ENCODE results near the gene ADAMTSL2.

Gene ADAMTSL2

DNA sequence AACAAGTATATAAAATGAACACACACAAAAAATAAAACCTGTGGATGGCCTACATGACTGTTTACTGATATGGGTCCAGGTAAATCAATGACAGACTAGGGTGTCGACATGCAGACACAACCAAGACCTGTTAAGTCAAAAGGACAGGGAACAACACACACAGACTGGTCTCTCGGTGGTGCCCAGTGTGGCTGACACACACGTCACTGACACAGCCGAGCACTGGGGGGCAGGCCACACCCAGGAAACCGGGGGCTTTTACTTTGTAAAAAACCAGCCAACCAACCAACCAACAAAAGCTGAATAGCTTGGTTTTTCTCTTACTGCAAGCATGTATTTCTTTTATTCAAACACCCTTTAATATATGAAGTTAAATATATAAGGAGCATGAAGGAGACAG lies 69.7 kb downstream of the ADAMTSL2 start:
- H3K27ac ChIP-seq (replicated peaks; ENCODE audit: low read length), result no peak overlapping the region
- no peak overlapping the region for H2BK5ac ChIP-seq (ENCODE audit: low read length)
- peaks cover 0 to 1% of the 10 kb centered on the region in 2 donors for H3K36me3 ChIP-seq (replicated peaks in 1 of 2; ENCODE audit: control insufficient read depth in 2 of 2, insufficient read depth in 2 of 2, low read length in 2 of 2)
- no peaks in the 10 kb centered on the region for H3K4me1 ChIP-seq (ENCODE audit: control insufficient read depth in 2 of 2, insufficient read depth in 1 of 2, low read depth in 1 of 2, low read length in 2 of 2)
- no peak overlapping the region for H3K18ac ChIP-seq (ENCODE audit: low read length)
- no peak overlapping the region for H2BK12ac ChIP-seq (ENCODE audit: low read length)
- no peak overlapping the region for H3K4me2 ChIP-seq (ENCODE audit: insufficient read depth, low read length, poor library complexity, severe bottlenecking)
- H2AFZ ChIP-seq (ENCODE audit: low read length), result no peak overlapping the region
- no peak overlapping the region for H3K4ac ChIP-seq (ENCODE audit: low read length)
- peaks cover 0 to 8% of the 10 kb centered on the region in 2 donors for H3K9me3 ChIP-seq (replicated peaks in 1 of 2; ENCODE audit: control insufficient read depth in 2 of 2, insufficient read depth in 1 of 2, low read depth in 1 of 2, low read length in 2 of 2)
- H3K9ac ChIP-seq (ENCODE audit: low read depth, low read length, poor library complexity), result peak overlapping the region; percentile 72
- H2BK15ac ChIP-seq (ENCODE audit: low read length), result no peak overlapping the region
- H2AK5ac ChIP-seq (ENCODE audit: low read depth, low read length), result no peak overlapping the region
- peaks cover 0 to 52% (median 19%) of the 10 kb centered on the region in 3 experiments for H3K27me3 ChIP-seq (ENCODE audit: control insufficient read depth in 3 of 3, insufficient read depth in 3 of 3, low read depth in 1 of 3, low read length in 3 of 3)
- no peak overlapping the region for H3K14ac ChIP-seq (ENCODE audit: low read length)
- no peak overlapping the region for H3K4me3 ChIP-seq (ENCODE audit: low read length in 2 of 2)
- H2BK120ac ChIP-seq (ENCODE audit: low read depth, low read length), result no peak overlapping the region
- H3K23ac ChIP-seq (ENCODE audit: low read depth, low read length, poor library complexity), result no peak overlapping the region
- WGBS, 2 donors (ENCODE audit: extremely low coverage in 2 of 2, insufficient read length in 2 of 2, insufficient replicate concordance in 1 of 2), result no CpG with 5 or more reads among the region's 5 CpGs
- H4K8ac ChIP-seq (ENCODE audit: low read depth, low read length), result no peak overlapping the region
- peaks cover 2% of the 10 kb centered on the region for H3K79me1 ChIP-seq (ENCODE audit: low read depth, low read length)
- DNase-seq (ENCODE audit: low spot score), result no peak
- no peak overlapping the region for H4K91ac ChIP-seq (ENCODE audit: low read depth, low read length, poor library complexity)

DNA sequence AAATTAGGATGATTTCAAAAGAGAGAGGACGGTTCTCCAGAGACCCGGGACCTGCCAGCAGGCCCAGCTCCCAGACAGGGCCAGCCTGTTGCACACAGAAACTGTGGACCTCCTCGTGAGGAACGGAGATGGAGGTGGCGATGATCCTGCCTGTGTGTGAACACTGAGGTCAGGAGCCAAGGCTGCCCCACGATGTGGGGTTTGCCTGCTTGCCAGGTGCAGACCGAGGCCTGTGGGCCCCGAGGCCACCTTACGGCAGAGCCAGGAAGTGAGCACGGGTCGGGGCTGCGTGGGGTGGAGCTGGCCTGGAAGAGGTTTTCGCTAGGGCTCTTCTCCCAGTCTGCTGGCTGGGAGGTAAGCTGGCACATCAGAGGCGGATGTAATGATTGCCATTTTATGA lies 70.4 kb downstream of the ADAMTSL2 start:
- H2AFZ ChIP-seq (ENCODE audit: low read length), result no peak overlapping the region
- peak overlapping the region; percentile 97 for H2AK5ac ChIP-seq (ENCODE audit: low read depth, low read length)
- H3K9me3 ChIP-seq (replicated peaks in 1 of 2; ENCODE audit: control insufficient read depth in 2 of 2, insufficient read depth in 1 of 2, low read depth in 1 of 2, low read length in 2 of 2), result peaks cover 0 to 2% of the 10 kb centered on the region in 2 donors
- no peak overlapping the region for H3K27ac ChIP-seq (replicated peaks; ENCODE audit: low read length)
- H3K27me3 ChIP-seq (ENCODE audit: control insufficient read depth in 3 of 3, insufficient read depth in 3 of 3, low read depth in 1 of 3, low read length in 3 of 3), result peaks cover 0 to 57% (median 24%) of the 10 kb centered on the region in 3 experiments
- no peak overlapping the region for H4K91ac ChIP-seq (ENCODE audit: low read depth, low read length, poor library complexity)
- peak overlapping the region; percentile 30 for H3K9ac ChIP-seq (ENCODE audit: low read depth, low read length, poor library complexity)
- H3K4ac ChIP-seq (ENCODE audit: low read length), result no peak overlapping the region
- no peaks in the 10 kb centered on the region for H3K36me3 ChIP-seq (replicated peaks in 1 of 2; ENCODE audit: control insufficient read depth in 2 of 2, insufficient read depth in 2 of 2, low read length in 2 of 2)
- no peak overlapping the region for H2BK120ac ChIP-seq (ENCODE audit: low read depth, low read length)
- peak overlapping the region in 1 of 2 donors; percentile 6 for H3K4me3 ChIP-seq (ENCODE audit: low read length in 2 of 2)
- H2BK15ac ChIP-seq (ENCODE audit: low read length), result peak overlapping the region; percentile 41
- peaks cover 0 to 1% of the 10 kb centered on the region in 2 donors for H3K4me1 ChIP-seq (ENCODE audit: control insufficient read depth in 2 of 2, insufficient read depth in 1 of 2, low read depth in 1 of 2, low read length in 2 of 2)
- H4K8ac ChIP-seq (ENCODE audit: low read depth, low read length), result no peak overlapping the region
- DNase-seq (ENCODE audit: low spot score), result no peak
- H2BK5ac ChIP-seq (ENCODE audit: low read length), result no peak overlapping the region
- no peak overlapping the region for H3K14ac ChIP-seq (ENCODE audit: low read length)
- H3K18ac ChIP-seq (ENCODE audit: low read length), result peak overlapping the region; percentile 39
- peak overlapping the region; percentile 29 for H3K23ac ChIP-seq (ENCODE audit: low read depth, low read length, poor library complexity)
- peaks cover 2% of the 10 kb centered on the region for H3K79me1 ChIP-seq (ENCODE audit: low read depth, low read length)
- peak overlapping the region; percentile 96 for H2BK12ac ChIP-seq (ENCODE audit: low read length)
- no CpG with 5 or more reads among the region's 14 CpGs for WGBS, 2 donors (ENCODE audit: extremely low coverage in 2 of 2, insufficient read length in 2 of 2, insufficient replicate concordance in 1 of 2)
- H3K4me2 ChIP-seq (ENCODE audit: insufficient read depth, low read length, poor library complexity, severe bottlenecking), result no peak overlapping the region

DNA sequence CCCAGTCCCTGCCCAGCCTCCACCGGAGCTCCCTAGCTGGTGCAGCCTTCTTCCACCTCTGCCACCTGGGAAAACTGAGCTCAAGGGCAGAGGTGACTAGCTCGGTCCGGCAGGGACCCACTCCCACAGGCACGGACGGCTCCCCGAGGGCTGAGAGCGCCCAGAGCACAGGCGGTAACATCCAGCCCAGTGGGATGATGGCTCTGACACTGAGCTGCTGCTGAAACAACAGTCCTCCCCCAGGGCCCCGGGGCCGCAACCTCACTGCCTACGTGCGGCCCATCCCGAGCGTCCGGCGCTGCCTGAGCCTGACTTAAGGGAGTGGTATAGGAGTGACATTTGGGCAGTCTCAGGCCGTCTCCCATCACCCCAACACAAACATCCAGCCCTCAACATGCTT lies 70.9 kb downstream of the ADAMTSL2 start:
- no peak overlapping the region for H3K27ac ChIP-seq (replicated peaks; ENCODE audit: low read length)
- peaks cover 0 to 1% of the 10 kb centered on the region in 2 donors for H3K4me1 ChIP-seq (ENCODE audit: control insufficient read depth in 2 of 2, insufficient read depth in 1 of 2, low read depth in 1 of 2, low read length in 2 of 2)
- peaks cover 0 to 60% (median 24%) of the 10 kb centered on the region in 3 experiments for H3K27me3 ChIP-seq (ENCODE audit: control insufficient read depth in 3 of 3, insufficient read depth in 3 of 3, low read depth in 1 of 3, low read length in 3 of 3)
- peak overlapping the region; percentile 12 for H3K9ac ChIP-seq (ENCODE audit: low read depth, low read length, poor library complexity)
- no peak overlapping the region for H2BK5ac ChIP-seq (ENCODE audit: low read length)
- no peak for DNase-seq (ENCODE audit: low spot score)
- peak overlapping the region; percentile 86 for H3K23ac ChIP-seq (ENCODE audit: low read depth, low read length, poor library complexity)
- H2BK15ac ChIP-seq (ENCODE audit: low read length), result no peak overlapping the region
- H4K91ac ChIP-seq (ENCODE audit: low read depth, low read length, poor library complexity), result no peak overlapping the region
- no peak overlapping the region for H2BK120ac ChIP-seq (ENCODE audit: low read depth, low read length)
- no peak overlapping the region for H3K4ac ChIP-seq (ENCODE audit: low read length)
- no peaks in the 10 kb centered on the region for H3K79me1 ChIP-seq (ENCODE audit: low read depth, low read length)
- no peak overlapping the region for H2AFZ ChIP-seq (ENCODE audit: low read length)
- no peak overlapping the region for H2BK12ac ChIP-seq (ENCODE audit: low read length)
- no CpG with 5 or more reads among the region's 17 CpGs for WGBS, 2 donors (ENCODE audit: extremely low coverage in 2 of 2, insufficient read length in 2 of 2, insufficient replicate concordance in 1 of 2)
- no peak overlapping the region for H3K4me2 ChIP-seq (ENCODE audit: insufficient read depth, low read length, poor library complexity, severe bottlenecking)
- peak overlapping the region; percentile 97 for H2AK5ac ChIP-seq (ENCODE audit: low read depth, low read length)
- H3K36me3 ChIP-seq (replicated peaks in 1 of 2; ENCODE audit: control insufficient read depth in 2 of 2, insufficient read depth in 2 of 2, low read length in 2 of 2), result no peaks in the 10 kb centered on the region
- H3K9me3 ChIP-seq (replicated peaks in 1 of 2; ENCODE audit: control insufficient read depth in 2 of 2, insufficient read depth in 1 of 2, low read depth in 1 of 2, low read length in 2 of 2), result no peaks in the 10 kb centered on the region
- H3K4me3 ChIP-seq (ENCODE audit: low read length in 2 of 2), result no peak overlapping the region
- H3K18ac ChIP-seq (ENCODE audit: low read length), result no peak overlapping the region
- no peak overlapping the region for H4K8ac ChIP-seq (ENCODE audit: low read depth, low read length)
- H3K14ac ChIP-seq (ENCODE audit: low read length), result no peak overlapping the region

DNA sequence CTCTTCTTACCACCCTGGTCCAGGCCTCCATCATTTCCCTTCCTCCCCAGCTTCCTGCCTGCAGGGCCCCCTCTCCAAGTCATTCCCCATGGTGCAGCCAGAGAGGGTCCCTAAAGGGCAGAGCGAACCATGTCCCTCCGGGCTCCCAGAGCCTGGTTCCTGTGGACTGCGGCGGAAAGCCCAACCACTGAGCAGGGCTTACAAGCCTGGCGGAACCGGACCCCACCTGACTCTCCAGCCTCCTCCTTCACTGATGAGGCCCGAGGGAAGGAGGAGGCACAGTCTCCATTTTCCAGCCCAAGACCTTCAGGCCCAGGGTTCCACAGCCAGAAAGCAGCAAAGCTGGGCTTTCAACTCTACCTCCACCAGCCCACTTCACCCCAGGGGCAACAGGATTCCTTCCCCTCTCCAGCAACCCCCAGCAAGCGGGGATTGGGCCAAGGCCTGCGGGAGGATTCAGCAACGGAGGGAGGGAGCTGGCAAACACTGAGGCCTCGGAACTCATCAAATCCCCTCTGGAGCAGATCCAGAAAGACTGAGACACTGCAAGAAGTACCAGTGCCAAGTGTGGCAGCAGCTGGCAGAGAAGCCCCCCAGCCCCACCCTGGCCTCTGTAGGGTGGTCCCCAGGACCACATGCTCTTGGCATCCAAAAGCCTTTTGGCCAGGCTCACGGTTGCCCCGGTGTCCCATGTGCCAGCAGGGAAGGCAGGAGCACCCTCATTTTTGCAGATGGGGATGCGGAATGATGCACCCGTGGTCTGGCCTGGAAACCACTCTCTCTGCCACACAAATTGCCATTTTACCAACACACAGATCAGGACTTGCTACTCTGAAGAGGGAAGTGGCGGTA lies 71.6 kb downstream of the ADAMTSL2 start:
- no peaks in the 10 kb centered on the region for H3K79me1 ChIP-seq (ENCODE audit: low read depth, low read length)
- H3K4me2 ChIP-seq (ENCODE audit: insufficient read depth, low read length, poor library complexity, severe bottlenecking), result no peak overlapping the region
- H3K9me3 ChIP-seq (replicated peaks in 1 of 2; ENCODE audit: control insufficient read depth in 2 of 2, insufficient read depth in 1 of 2, low read depth in 1 of 2, low read length in 2 of 2), result no peaks in the 10 kb centered on the region
- H2AK5ac ChIP-seq (ENCODE audit: low read depth, low read length), result peak overlapping the region; percentile 16
- no peak overlapping the region for H2BK5ac ChIP-seq (ENCODE audit: low read length)
- H3K4ac ChIP-seq (ENCODE audit: low read length), result no peak overlapping the region
- no CpG with 5 or more reads among the region's 16 CpGs for WGBS, 2 donors (ENCODE audit: extremely low coverage in 2 of 2, insufficient read length in 2 of 2, insufficient replicate concordance in 1 of 2)
- H3K27me3 ChIP-seq (ENCODE audit: control insufficient read depth in 3 of 3, insufficient read depth in 3 of 3, low read depth in 1 of 3, low read length in 3 of 3), result peaks cover 0 to 66% (median 24%) of the 10 kb centered on the region in 3 experiments
- no peak overlapping the region for H3K27ac ChIP-seq (replicated peaks; ENCODE audit: low read length)
- H2BK15ac ChIP-seq (ENCODE audit: low read length), result no peak overlapping the region
- no peak overlapping the region for H2BK12ac ChIP-seq (ENCODE audit: low read length)
- H3K18ac ChIP-seq (ENCODE audit: low read length), result no peak overlapping the region
- no peak overlapping the region for H4K91ac ChIP-seq (ENCODE audit: low read depth, low read length, poor library complexity)
- no peak overlapping the region for H3K14ac ChIP-seq (ENCODE audit: low read length)
- H2AFZ ChIP-seq (ENCODE audit: low read length), result no peak overlapping the region
- no peak overlapping the region for H3K9ac ChIP-seq (ENCODE audit: low read depth, low read length, poor library complexity)
- no peak overlapping the region for H2BK120ac ChIP-seq (ENCODE audit: low read depth, low read length)
- no peak overlapping the region for H4K8ac ChIP-seq (ENCODE audit: low read depth, low read length)
- H3K36me3 ChIP-seq (replicated peaks in 1 of 2; ENCODE audit: control insufficient read depth in 2 of 2, insufficient read depth in 2 of 2, low read length in 2 of 2), result no peaks in the 10 kb centered on the region
- no peak overlapping the region for H3K23ac ChIP-seq (ENCODE audit: low read depth, low read length, poor library complexity)
- no peak overlapping the region for H3K4me3 ChIP-seq (ENCODE audit: low read length in 2 of 2)
- H3K4me1 ChIP-seq (ENCODE audit: control insufficient read depth in 2 of 2, insufficient read depth in 1 of 2, low read depth in 1 of 2, low read length in 2 of 2), result peaks cover 0 to 1% of the 10 kb centered on the region in 2 donors
- no peak for DNase-seq (ENCODE audit: low spot score)
